Measurements from ENCODE around the gene SERPINA3. TPM values are rescaled to one million over a fixed set of nuclear protein-coding genes. Genes with fewer than 3 reads are reported as not detected.

The SERPINA3 gene
- total and polyA plus RNA-seq, 8 donors = 15.1 to 1,820 (median 99.6) TPM

GRCh38 chr14:94644102-94644535 lies 31.9 kb downstream of the SERPINA3 start:
- no peak for DNase-seq
- no peaks in the 10 kb centered on the region for H3K4me1 ChIP-seq
- no peak overlapping the region for H3K27ac ChIP-seq
- no peaks in the 10 kb centered on the region for H3K36me3 ChIP-seq
- intact Hi-C loops (cut with DNase I; ENCODE audit: low total_unique reads) = no loop called here
- H3K9me3 ChIP-seq = peaks cover 0 to 20% (median 18%) of the 10 kb centered on the region in 4 donors
- TF ChIP-seq EP300 (IDR thresholded peaks at IDR 0.05) = no peak
- TF ChIP-seq POLR2A (IDR thresholded peaks at IDR 0.05) = no peak
- TF ChIP-seq POLR2AphosphoS5 (IDR thresholded peaks at IDR 0.05) = no peak
- TF ChIP-seq CTCF (IDR thresholded peaks at IDR 0.05) = no peak
- no peak overlapping the region for H3K4me3 ChIP-seq
- whole genome bisulfite sequencing, 5 donors = 80 to 91% (median 82%) methylated on average over 4 of the region's 4 CpGs
- H3K27me3 ChIP-seq = no peaks in the 10 kb centered on the region

- TF ChIP-seq POLR2A (IDR thresholded peaks at IDR 0.05) (no peak), CTCF (IDR thresholded peaks at IDR 0.05) (no peak), POLR2AphosphoS5 (IDR thresholded peaks at IDR 0.05) (no peak), EP300 (IDR thresholded peaks at IDR 0.05) (no peak)
- DNase-seq = no peak
- WGBS, 5 donors = 88 to 94% (median 91%) methylated on average over 2 of the region's 2 CpGs
- peaks cover 0 to 26% (median 23%) of the 10 kb centered on the region in 4 donors for H3K9me3 ChIP-seq
- no peaks in the 10 kb centered on the region for H3K4me1 ChIP-seq
- H3K27ac ChIP-seq = no peak overlapping the region
- intact Hi-C loops (cut with DNase I; ENCODE audit: low total_unique reads) = no loop called here
- H3K27me3 ChIP-seq = peaks cover 0 to 6% (median 0%) of the 10 kb centered on the region in 3 donors
- no peak overlapping the region for H3K4me3 ChIP-seq
- no peaks in the 10 kb centered on the region for H3K36me3 ChIP-seq
Observed at GRCh38 chr14:94646066-94646465, 33.9 kb downstream of the SERPINA3 start.

- Histone ChIP-seq H3K4me3 (no peak overlapping the region), H3K27me3 (peaks cover 0 to 6% (median 0%) of the 10 kb centered on the region in 3 donors), H3K27ac (no peak overlapping the region), H3K36me3 (no peaks in the 10 kb centered on the region), H3K4me1 (no peaks in the 10 kb centered on the region), H3K9me3 (peaks cover 0 to 26% (median 23%) of the 10 kb centered on the region in 4 donors)
- intact Hi-C loops (cut with DNase I; ENCODE audit: low total_unique reads) = no loop called here
- DNase-seq = no peak
- WGBS, 5 donors = 28 to 54% (median 42%) methylated on average over 5 of the region's 5 CpGs
- TF ChIP-seq CTCF (IDR thresholded peaks at IDR 0.05) (no peak), EP300 (IDR thresholded peaks at IDR 0.05) (no peak), POLR2A (IDR thresholded peaks at IDR 0.05) (no peak), POLR2AphosphoS5 (IDR thresholded peaks at IDR 0.05) (no peak)
Observed at GRCh38 chr14:94646481-94646880, 34.3 kb downstream of the SERPINA3 start.

- WGBS, 5 donors = 70 to 88% (median 79%) methylated on average over 4 of the region's 4 CpGs
- Histone ChIP-seq H3K4me3 (no peak overlapping the region), H3K27ac (no peak overlapping the region), H3K9me3 (peaks cover 0 to 26% (median 23%) of the 10 kb centered on the region in 4 donors), H3K36me3 (no peaks in the 10 kb centered on the region), H3K27me3 (peaks cover 0 to 6% (median 0%) of the 10 kb centered on the region in 3 donors), H3K4me1 (no peaks in the 10 kb centered on the region)
- intact Hi-C loops (cut with DNase I; ENCODE audit: low total_unique reads) = no loop called here
- no peak for DNase-seq
- no peak for TF ChIP-seq POLR2A (IDR thresholded peaks at IDR 0.05)
- no peak for TF ChIP-seq CTCF (IDR thresholded peaks at IDR 0.05)
- no peak for TF ChIP-seq POLR2AphosphoS5 (IDR thresholded peaks at IDR 0.05)
- no peak for TF ChIP-seq EP300 (IDR thresholded peaks at IDR 0.05)
Observed at GRCh38 chr14:94648801-94649200, 36.6 kb downstream of the SERPINA3 start.
